K562 (cell line): ENCODE results near the gene PGD. TPM values are rescaled to one million over a fixed set of nuclear protein-coding genes. Genes with fewer than 3 reads are reported as not detected.

Source experiments
- CHD2 ChIP-seq: IDR thresholded peaks from 2 replicates; pipeline ENCODE4 v1.6.1; 2011; ENCODE audit warnings: low read depth, low read length
- CREB1 ChIP-seq, 2 experiments: sonication (generic) in 1 of 2; formaldehyde crosslinking in 1 of 2; IDR thresholded peaks; 2 replicates each; pipeline versions ENCODE4 v1.6.1 to v1.8.0; 2012 to 2022; ENCODE audit warnings: inconsistent platforms in 1 of 2, mild to moderate bottlenecking in 1 of 2, missing genetic modification reagents in 1 of 2, moderate library complexity in 1 of 2
- CREB3 ChIP-seq: fragments of 450-650 bp; conservative IDR thresholded peaks from 2 replicates; pipeline ENCODE4 v1.6.1; 2016; ENCODE audit warnings: missing genetic modification characterization, low read depth, mild to moderate bottlenecking, missing compliant biosample characterization, moderate library complexity
- CREB3L1 ChIP-seq: fragments of 450-650 bp; IDR thresholded peaks from 2 replicates; pipeline ENCODE4 v1.6.1; 2014; ENCODE audit warnings: low read depth, mild to moderate bottlenecking, moderate library complexity, borderline replicate concordance
- DACH1 ChIP-seq: fragments of 450-650 bp; IDR thresholded peaks from 2 replicates; pipeline ENCODE4 v1.6.1; 2018; ENCODE audit not compliant: partially characterized antibody
- DLX4 ChIP-seq: fragments of 250-450 bp; sonication (Bioruptor Pico); IDR thresholded peaks from 2 replicates; pipeline ENCODE4 v1.6.1; 2021; ENCODE audit warnings: mild to moderate bottlenecking
- DMBX1 ChIP-seq: fragments of 250-450 bp; sonication (Bioruptor Pico); IDR thresholded peaks from 2 replicates; pipeline ENCODE4 v1.8.0; 2022; ENCODE audit warnings: inconsistent platforms, mild to moderate bottlenecking, moderate library complexity, borderline replicate concordance
- ETS1 ChIP-seq: conservative IDR thresholded peaks from 2 replicates; pipeline ENCODE4 v1.6.1; 2011; ENCODE audit warnings: low read depth, mild to moderate bottlenecking, low read length; ENCODE audit not compliant: control insufficient read depth
- EWSR1 ChIP-seq: fragments of 450-650 bp; IDR thresholded peaks from 2 replicates; pipeline ENCODE4 v1.6.1; 2018; ENCODE audit warnings: borderline replicate concordance, mild to moderate bottlenecking, low read depth, moderate library complexity; ENCODE audit not compliant: partially characterized antibody
- IRF2 ChIP-seq: sonication (generic); formaldehyde crosslinking; IDR thresholded peaks from 2 replicates; pipeline ENCODE4 v1.8.1; 2022; ENCODE audit warnings: mild to moderate bottlenecking, missing genetic modification reagents
- JUNB ChIP-seq: fragments of 450-650 bp; formaldehyde crosslinking; conservative IDR thresholded peaks from 2 replicates; pipeline ENCODE4 v1.4.0; 2020; ENCODE audit warnings: mild to moderate bottlenecking
- LCOR ChIP-seq: sonication (generic); formaldehyde crosslinking; IDR thresholded peaks from 2 replicates; pipeline ENCODE4 v1.8.0; 2022; ENCODE audit warnings: mild to moderate bottlenecking, missing genetic modification reagents
- MTA2 ChIP-seq: fragments of 450-650 bp; IDR thresholded peaks from 2 replicates; pipeline ENCODE4 v1.6.1; 2016; ENCODE audit warnings: low read depth
- NFRKB ChIP-seq: fragments of 450-650 bp; IDR thresholded peaks from 2 replicates; pipeline ENCODE4 v1.6.1; 2016; ENCODE audit warnings: low read depth
- NR1H2 ChIP-seq: sonication (generic); formaldehyde crosslinking; IDR thresholded peaks from 2 replicates; pipeline ENCODE4 v1.4.0; 2020; ENCODE audit warnings: mild to moderate bottlenecking, missing genetic modification reagents
- RAD21 ChIP-seq, 2 experiments: fragments of 250-450 bp in 1 of 2; fragments of 450-650 bp in 1 of 2; sonication (Bioruptor Pico) in 1 of 2; formaldehyde crosslinking in 1 of 2; IDR thresholded peaks in 1 of 2; conservative IDR thresholded peaks in 1 of 2; 2 replicates each; pipeline versions ENCODE4 v1.4.0 to v1.8.0; 2020 to 2022; ENCODE audit warnings: mild to moderate bottlenecking in 2 of 2, moderate library complexity in 1 of 2
- TBP ChIP-seq: optimal IDR thresholded peaks from 2 replicates; pipeline ENCODE3; 2011; ENCODE audit warnings: low read depth, low read length, improper control_type of control experiment
- THAP7 ChIP-seq: fragments of 250-450 bp; sonication (Bioruptor Pico); IDR thresholded peaks from 2 replicates; pipeline ENCODE4 v1.5.0; 2021
- ZNF512 ChIP-seq: IDR thresholded peaks from 2 replicates; pipeline ENCODE4 v1.6.1; 2016; ENCODE audit warnings: missing genetic modification characterization, missing compliant biosample characterization
- ZNF780A ChIP-seq: fragments of 250-450 bp; sonication (Bioruptor Pico); IDR thresholded peaks from 2 replicates; pipeline ENCODE4 v1.5.0; 2021; ENCODE audit warnings: mild to moderate bottlenecking
- ZNF830 ChIP-seq: fragments of 250-450 bp; sonication (Bioruptor Pico); IDR thresholded peaks from 2 replicates; pipeline ENCODE4 v1.5.0; 2021; ENCODE audit warnings: mild to moderate bottlenecking
- polyA plus RNA-seq, 8 experiments: library from polyadenylated mRNA; depleted of rRNA in 4 of 8; stranded (reverse) in 5 of 8; unstranded in 3 of 8; fragments of >200 nt; fragmentation: Nextera tagmentation in 2 of 8; fragmentation: Illumina TruSeq in 1 of 8; extraction: Ambion mirVana in 2 of 8; extraction: Trizol in 1 of 8; gene quantifications; 2 replicates each; pipeline versions ENCODE4 v1.2.1 to v1.2.3, GENCODE V29; 2011 to 2014; ENCODE audit warnings: inconsistent platforms in 1 of 8, missing spikeins in 1 of 8
- total RNA-seq, 7 experiments: library from RNA; depleted of rRNA in 6 of 7; stranded (reverse); fragments of >200 nt in 6 of 7; fragmentation: Illumina TruSeq in 2 of 7; extraction: Trizol in 2 of 7; gene quantifications; 2 replicates each; pipeline versions ENCODE4 v1.2.1 to v1.2.3, GENCODE V29; 2011 to 2021; ENCODE audit warnings: low replicate concordance in 1 of 7

Gene PGD
- total and polyA plus RNA-seq, 9 of the 15 experiments (the other 6 are each of a cell fraction or from before 2014, with no cell fraction given) = 177 to 542 (median 270) TPM

GRCh38 chr1:10398734-10399443, at the start of gene PGD (continued):
- TF ChIP-seq DACH1 = peak; percentile 74
- TF ChIP-seq THAP7 = no peak
- TF ChIP-seq NR1H2 = peak; percentile 59; the same call in 1 of the 2 replicates
- no peak for TF ChIP-seq JUNB (CRISPR knock-in tag)
- TF ChIP-seq CREB3L1 = peak; percentile 78; the same call in 1 of the 2 replicates
- no peak for TF ChIP-seq EWSR1
- TF ChIP-seq CREB3 (tag) = no peak
- TF ChIP-seq DLX4 (CRISPR knock-in tag) = no peak
- no peak for TF ChIP-seq IRF2
- TF ChIP-seq ZNF780A (CRISPR knock-in tag) = no peak
- peak; percentile 93 for TF ChIP-seq TBP
- TF ChIP-seq RAD21 (CRISPR knock-in tag; conservative IDR thresholded peaks at IDR 0.05 in 1 of 2, IDR thresholded peaks at IDR 0.05 in 1 of 2) = 0 out of 4 replicates have a peak, but pooled peaks of 1 of the 2 experiments have one; percentile 6
- no peak for TF ChIP-seq MTA2
- peak; percentile 27 for TF ChIP-seq LCOR (CRISPR knock-in tag)
- no peak for TF ChIP-seq DMBX1 (CRISPR knock-in tag)
- TF ChIP-seq ZNF512 (tag) = no peak
- TF ChIP-seq NFRKB = peak; percentile 84
- TF ChIP-seq ZNF830 (CRISPR knock-in tag) = peak; percentile 32; the same call in 1 of the 2 replicates
- TF ChIP-seq ETS1 = peak; percentile 88
- peak; percentile 73 for TF ChIP-seq CREB1 (IDR thresholded peaks at IDR 0.05)
- peak; percentile 81 for TF ChIP-seq CREB1 (CRISPR knock-in tag; IDR thresholded peaks at IDR 0.05)
- peak; percentile 91 for TF ChIP-seq CHD2
